MG63 (cell line): ENCODE measurements around the gene AMIGO1. TPM values are rescaled to one million over a fixed set of nuclear protein-coding genes. Genes with fewer than 3 reads are reported as not detected.

Experiments
- DNase-seq: peaks from one replicate; pipeline ENCODE4 v3.0.0-alpha.2; 2020
- H3K27me3 ChIP-seq: fragments of 250-450 bp; sonication (Bioruptor Pico); 2 replicates; pipeline ENCODE4 v1.5.1; 2020; ENCODE audit warnings: mild to moderate bottlenecking, moderate library complexity
- H3K36me3 ChIP-seq: fragments of 250-450 bp; sonication (Bioruptor Pico); 2 replicates; pipeline ENCODE4 v1.5.1; 2020; ENCODE audit warnings: mild to moderate bottlenecking, moderate library complexity
- H3K4me3 ChIP-seq: fragments of 250-450 bp; sonication (Bioruptor Pico); 2 replicates; pipeline ENCODE4 v1.5.1; 2020; ENCODE audit warnings: mild to moderate bottlenecking, moderate library complexity
- H3K9me3 ChIP-seq: fragments of 250-450 bp; sonication (Bioruptor Pico); 2 replicates; pipeline ENCODE4 v1.5.1; 2020; ENCODE audit warnings: mild to moderate bottlenecking, moderate library complexity
- total RNA-seq: library from RNA; depleted of rRNA; stranded (reverse); fragments of >200 nt; shearing (Covaris generic); gene quantifications from 2 replicates; pipeline ENCODE4 v1.2.3, GENCODE V29; 2014; ENCODE audit warnings: low replicate concordance

Gene AMIGO1
- total RNA-seq, 1 experiment from 2014 or later = 1.3 TPM

GRCh38 chr1:109497449-109498160 lies 11.9 kb downstream of the AMIGO1 start:
- H3K27me3 ChIP-seq = no peaks in the 10 kb centered on the region
- H3K4me3 ChIP-seq = no peak overlapping the region
- no peaks in the 10 kb centered on the region for H3K9me3 ChIP-seq
- H3K36me3 ChIP-seq = peaks cover 57% of the 10 kb centered on the region
- no peak for DNase-seq

DNA sequence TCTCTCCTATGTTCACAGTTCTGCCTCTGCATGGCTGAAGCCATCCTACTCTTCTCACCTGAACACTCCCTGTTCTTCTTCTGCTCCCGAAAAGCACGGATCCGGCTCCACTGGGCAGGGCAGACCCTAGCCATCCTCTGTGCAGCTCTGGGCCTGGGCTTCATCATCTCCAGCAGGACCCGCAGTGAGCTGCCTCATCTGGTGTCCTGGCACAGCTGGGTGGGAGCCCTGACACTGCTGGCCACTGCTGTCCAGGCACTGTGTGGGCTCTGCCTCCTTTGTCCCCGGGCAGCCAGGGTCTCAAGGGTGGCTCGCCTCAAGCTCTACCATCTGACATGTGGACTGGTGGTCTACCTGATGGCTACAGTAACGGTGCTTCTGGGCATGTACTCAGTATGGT lies 13.8 kb downstream of the AMIGO1 start:
- Histone ChIP-seq H3K4me3 (no peak overlapping the region), H3K27me3 (no peaks in the 10 kb centered on the region), H3K9me3 (no peaks in the 10 kb centered on the region), H3K36me3 (peaks cover 62% of the 10 kb centered on the region)
- DNase-seq = no peak

DNA sequence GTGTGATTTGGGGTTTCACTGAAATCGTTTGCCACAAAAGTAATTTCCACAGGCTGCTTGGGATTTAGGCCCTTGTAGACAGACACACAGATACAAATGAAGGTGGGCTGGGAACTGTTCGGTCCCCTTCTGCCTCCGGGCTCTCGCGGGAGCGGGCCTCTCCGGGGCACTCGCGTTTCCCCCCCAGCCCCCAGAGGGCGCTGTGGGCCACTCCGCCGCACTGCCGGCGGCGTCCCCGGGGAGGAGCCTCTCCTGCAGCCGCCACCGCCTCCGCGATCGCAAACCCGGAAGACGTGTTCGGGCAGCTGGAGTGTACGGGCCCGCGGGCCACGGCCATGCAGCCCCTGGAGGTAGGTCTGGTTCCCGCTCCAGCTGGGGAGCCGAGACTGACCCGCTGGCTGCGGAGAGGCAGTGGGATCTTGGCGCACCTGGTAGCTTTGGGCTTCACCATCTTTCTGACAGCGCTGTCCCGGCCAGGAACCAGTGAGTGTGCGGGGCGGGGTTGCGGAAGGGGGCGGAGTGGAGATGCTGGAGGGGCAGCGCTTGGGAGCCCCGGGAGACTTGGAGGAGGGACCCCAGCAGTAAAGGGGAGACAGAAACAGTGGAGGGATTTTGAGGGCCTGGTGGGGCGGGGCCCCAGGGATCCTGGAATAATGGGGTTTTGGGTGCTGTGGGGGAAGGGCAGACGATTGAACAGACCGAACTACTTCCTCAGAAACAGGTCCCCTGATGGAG lies 15.6 kb downstream of the AMIGO1 start, which contains the start of gene CYB561D1:
TSS of gene CYB561D1 (plus strand) at position 290 of the 735 bp plus-strand sequence. CDS start at position 336, 46 bp downstream.
- H3K9me3 ChIP-seq = no peaks in the 10 kb centered on the region
- peaks cover 64% of the 10 kb centered on the region for H3K36me3 ChIP-seq
- H3K27me3 ChIP-seq = no peaks in the 10 kb centered on the region
- H3K4me3 ChIP-seq = peak within 1 kb of the TSS; percentile 92
- peak; percentile 95 for DNase-seq

GRCh38 chr1:109493227-109493626 lies 16.3 kb downstream of the AMIGO1 start:
- no peak for DNase-seq
- Histone ChIP-seq H3K36me3 (peaks cover 65% of the 10 kb centered on the region), H3K27me3 (no peaks in the 10 kb centered on the region), H3K9me3 (no peaks in the 10 kb centered on the region), H3K4me3 (no peak overlapping the region)

GRCh38 chr1:109492779-109493178 lies 16.7 kb downstream of the AMIGO1 start:
- Histone ChIP-seq H3K36me3 (peaks cover 65% of the 10 kb centered on the region), H3K27me3 (no peaks in the 10 kb centered on the region), H3K4me3 (no peak overlapping the region), H3K9me3 (no peaks in the 10 kb centered on the region)
- no peak for DNase-seq

DNA sequence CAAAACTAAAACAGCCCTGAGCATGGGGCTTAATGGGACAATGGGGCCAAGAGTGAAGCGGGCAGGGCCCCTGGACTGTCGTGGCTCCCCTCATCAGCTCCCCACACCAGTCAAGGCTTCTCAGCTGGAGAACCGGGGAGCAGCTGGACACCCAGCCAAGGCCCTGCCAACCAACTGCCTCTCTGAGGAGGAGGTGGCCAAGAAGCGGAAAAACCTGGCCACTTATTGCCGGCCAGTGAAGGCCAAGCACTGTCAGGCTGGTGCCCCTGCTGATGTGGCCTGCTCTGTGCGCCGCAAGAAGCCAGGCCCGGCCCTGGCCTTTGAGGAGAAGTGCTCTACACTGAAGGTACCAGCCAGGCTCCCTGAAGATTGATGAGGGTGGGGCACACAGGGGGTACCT lies 18.2 kb downstream of the AMIGO1 start:
- DNase-seq = no peak
- H3K9me3 ChIP-seq = no peaks in the 10 kb centered on the region
- no peak overlapping the region for H3K4me3 ChIP-seq
- peaks cover 64% of the 10 kb centered on the region for H3K36me3 ChIP-seq
- no peaks in the 10 kb centered on the region for H3K27me3 ChIP-seq

GRCh38 chr1:109490934-109491302 lies 18.6 kb downstream of the AMIGO1 start:
- DNase-seq = no peak
- no peaks in the 10 kb centered on the region for H3K9me3 ChIP-seq
- H3K36me3 ChIP-seq = peaks cover 64% of the 10 kb centered on the region

GRCh38 chr1:109490029-109490933 lies 19.2 kb downstream of the AMIGO1 start:
- DNase-seq = peak; percentile 71
- Histone ChIP-seq H3K9me3 (no peaks in the 10 kb centered on the region), H3K4me3 (no peak overlapping the region), H3K36me3 (peaks cover 58% of the 10 kb centered on the region), H3K27me3 (no peaks in the 10 kb centered on the region)

More at GRCh38 chr1:109490934-109491302, 18.6 kb downstream of the AMIGO1 start:
- Histone ChIP-seq H3K4me3 (no peak overlapping the region), H3K27me3 (no peaks in the 10 kb centered on the region)

GRCh38 chr1:109488696-109489095 lies 20.8 kb downstream of the AMIGO1 start:
- Histone ChIP-seq H3K27me3 (no peaks in the 10 kb centered on the region), H3K9me3 (no peaks in the 10 kb centered on the region), H3K36me3 (peaks cover 57% of the 10 kb centered on the region), H3K4me3 (no peak overlapping the region)
- DNase-seq = no peak

GRCh38 chr1:109488201-109488600 lies 21.3 kb downstream of the AMIGO1 start:
- Histone ChIP-seq H3K9me3 (no peaks in the 10 kb centered on the region), H3K4me3 (no peak overlapping the region), H3K36me3 (peaks cover 57% of the 10 kb centered on the region), H3K27me3 (peaks cover 2% of the 10 kb centered on the region)
- DNase-seq = no peak

DNA sequence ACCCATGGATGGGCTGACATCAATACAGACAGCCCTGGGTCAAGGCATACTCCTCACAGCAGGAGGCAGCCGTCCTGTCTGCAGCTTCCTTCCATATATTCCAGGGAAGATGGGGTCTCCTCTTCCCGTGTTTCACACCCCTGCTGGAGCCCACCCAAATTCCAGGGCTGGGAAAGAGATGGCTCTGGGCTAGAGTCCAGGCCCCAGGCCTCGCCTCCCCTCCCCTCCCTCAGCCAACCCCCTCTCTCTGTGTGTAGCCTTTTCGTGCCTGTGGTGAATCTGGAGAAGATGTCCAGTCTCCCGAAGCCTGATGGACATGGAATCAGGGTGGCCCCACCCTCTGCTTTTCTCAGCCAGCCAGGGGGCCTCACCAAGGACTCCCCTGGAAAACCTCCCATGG lies 22.3 kb downstream of the AMIGO1 start:
- no peak for DNase-seq
- H3K36me3 ChIP-seq = peaks cover 57% of the 10 kb centered on the region

GRCh38 chr1:109485001-109485400 lies 24.5 kb downstream of the AMIGO1 start:
- peaks cover 18% of the 10 kb centered on the region for H3K27me3 ChIP-seq
- H3K36me3 ChIP-seq = peaks cover 35% of the 10 kb centered on the region
- no peaks in the 10 kb centered on the region for H3K9me3 ChIP-seq
- DNase-seq = no peak
- peak overlapping the region; percentile 95 for H3K4me3 ChIP-seq

More for the DNA sequence above, 22.3 kb downstream of the AMIGO1 start:
- Histone ChIP-seq H3K4me3 (no peak overlapping the region), H3K27me3 (peaks cover 9% of the 10 kb centered on the region), H3K9me3 (no peaks in the 10 kb centered on the region)

DNA sequence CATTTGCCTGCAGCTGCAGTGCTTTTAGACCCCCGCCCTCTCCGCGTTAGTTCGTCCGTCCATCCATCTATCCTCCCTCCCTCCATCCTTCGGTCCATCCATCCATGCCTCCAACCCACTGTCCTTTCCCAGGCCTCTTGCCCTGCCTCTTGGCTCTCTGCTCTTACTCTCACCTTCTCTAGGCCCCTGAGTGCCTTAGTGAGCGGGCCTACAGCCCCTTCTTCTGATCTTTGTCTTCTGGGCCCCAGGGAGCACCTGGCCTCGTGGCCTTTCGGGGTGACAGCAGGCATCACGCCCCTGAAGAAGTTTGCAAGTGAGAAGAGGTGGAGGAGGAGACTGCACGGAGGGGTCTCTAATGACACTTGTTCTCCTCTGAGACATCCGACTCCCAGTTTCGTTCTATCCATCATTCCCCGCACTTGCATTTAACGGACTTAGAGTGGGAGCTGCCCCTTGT lies 25.0 kb downstream of the AMIGO1 start:
- Histone ChIP-seq H3K9me3 (no peaks in the 10 kb centered on the region), H3K4me3 (peak overlapping the region; percentile 95), H3K36me3 (peaks cover 34% of the 10 kb centered on the region), H3K27me3 (peaks cover 19% of the 10 kb centered on the region)
- peak; percentile 39 for DNase-seq

GRCh38 chr1:109483672-109484518 lies 25.6 kb downstream of the AMIGO1 start, which contains the start of gene ATXN7L2:
TSS of gene ATXN7L2 (plus strand) at chr1:109483905. CDS start at chr1:109483954, 49 bp downstream.
- peak; percentile 96 for DNase-seq
- Histone ChIP-seq H3K27me3 (peaks cover 25% of the 10 kb centered on the region), H3K9me3 (no peaks in the 10 kb centered on the region), H3K36me3 (peaks cover 28% of the 10 kb centered on the region), H3K4me3 (peak within 1 kb of the TSS; percentile 95)

DNA sequence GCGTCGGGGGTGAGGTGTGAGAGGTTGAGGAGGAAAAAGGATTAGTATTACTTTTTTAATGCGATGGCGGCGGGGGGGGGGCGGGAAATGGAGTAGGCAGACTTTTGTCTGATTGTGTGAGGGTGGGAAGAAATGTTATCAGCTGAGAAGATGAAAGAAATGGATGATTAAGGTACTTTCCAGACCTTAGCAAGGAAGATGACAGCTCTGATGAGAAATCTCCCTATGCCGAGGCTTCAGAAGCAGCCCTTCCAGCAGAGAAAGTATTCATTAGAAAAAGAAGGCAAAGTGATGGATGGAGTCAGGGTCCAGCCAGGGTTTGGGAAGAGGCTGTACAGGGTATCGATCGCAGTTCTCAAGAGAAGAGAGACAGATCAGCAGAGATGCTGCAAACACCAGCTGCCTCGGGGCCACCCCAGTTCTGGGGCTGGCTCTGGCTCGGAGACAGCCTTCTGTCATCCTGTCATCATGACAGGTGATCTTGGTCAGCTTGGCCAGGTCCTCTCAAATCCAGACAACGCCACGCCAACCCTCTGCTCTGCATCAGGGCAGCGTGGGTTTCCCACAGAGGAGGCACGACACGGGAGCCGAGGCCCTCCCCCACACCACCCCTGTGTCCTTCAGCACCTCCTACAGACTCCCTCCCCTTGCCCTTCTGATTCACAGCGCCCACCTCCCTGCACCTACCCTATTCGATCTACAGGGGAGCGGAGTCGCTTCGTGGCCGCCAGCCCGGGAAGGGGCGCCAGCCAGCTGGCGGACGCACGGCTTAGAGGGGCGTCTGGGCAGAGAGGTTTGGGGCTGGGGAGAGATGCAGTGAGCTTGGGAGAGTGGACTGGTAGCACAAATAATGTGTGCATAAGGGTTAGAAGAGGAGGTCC lies 26.5 kb downstream of the AMIGO1 start:
- Histone ChIP-seq H3K4me3 (peak overlapping the region; percentile 95), H3K9me3 (no peaks in the 10 kb centered on the region)
- DNase-seq = peak; percentile 53

More for the DNA sequence above, 26.5 kb downstream of the AMIGO1 start:
- H3K27me3 ChIP-seq = peaks cover 28% of the 10 kb centered on the region
- H3K36me3 ChIP-seq = peaks cover 21% of the 10 kb centered on the region
